RPMI7951 (cell line): Measurements from ENCODE around the gene ZFHX3. TPM values are rescaled to one million over a fixed set of nuclear protein-coding genes. Genes with fewer than 3 reads are reported as not detected.

ENCODE experiments used
- DNase-seq: peaks from one replicate; pipeline ENCODE4 v3.0.0-alpha.2; 2012; ENCODE audit warnings: low read depth
- total RNA-seq: library from RNA; depleted of rRNA; stranded (reverse); fragments of >200 nt; shearing (Covaris generic); gene quantifications from 2 replicates; pipeline ENCODE4 v1.2.3, GENCODE V29; 2014

ZFHX3 gene
- total RNA-seq, 1 experiment from 2014 or later, result 2.2 TPM

- DNase-seq, result no peak
These were observed 6.3 kb downstream of the ZFHX3 start for GRCh38 chr16:73041676-73042075.

- DNase-seq, result no peak
These were observed 7.1 kb downstream of the ZFHX3 start for GRCh38 chr16:73040735-73041402.

GRCh38 chr16:73040136-73040535 lies 7.8 kb downstream of the ZFHX3 start:
- DNase-seq, result no peak

- no peak for DNase-seq
These were observed 9.9 kb downstream of the ZFHX3 start for GRCh38 chr16:73037845-73038570.

- peak; percentile 44 for DNase-seq
These were observed 10.6 kb downstream of the ZFHX3 start for GRCh38 chr16:73037331-73037745.

GRCh38 chr16:73036074-73036826 lies 11.7 kb downstream of the ZFHX3 start:
- no peak for DNase-seq

- no peak for DNase-seq
These were observed 13.6 kb downstream of the ZFHX3 start for GRCh38 chr16:73034374-73034773.

- no peak for DNase-seq
These were observed 14.5 kb downstream of the ZFHX3 start for GRCh38 chr16:73033271-73033998.

GRCh38 chr16:73032541-73033270 lies 15.2 kb downstream of the ZFHX3 start:
- DNase-seq, result no peak

- DNase-seq, result no peak
These were observed 15.9 kb downstream of the ZFHX3 start for GRCh38 chr16:73031984-73032383.

GRCh38 chr16:73031155-73031866 lies 16.6 kb downstream of the ZFHX3 start:
- DNase-seq, result peak; percentile 37

GRCh38 chr16:73028721-73029361 lies 19.1 kb downstream of the ZFHX3 start:
- DNase-seq, result no peak

- DNase-seq, result no peak
These were observed 19.7 kb downstream of the ZFHX3 start for GRCh38 chr16:73028263-73028662.

GRCh38 chr16:73027685-73028111 lies 20.2 kb downstream of the ZFHX3 start:
- DNase-seq, result no peak

GRCh38 chr16:73026754-73027684 lies 20.9 kb downstream of the ZFHX3 start:
- DNase-seq, result no peak

GRCh38 chr16:73025856-73026210 lies 22.1 kb downstream of the ZFHX3 start:
- no peak for DNase-seq

- no peak for DNase-seq
These were observed 22.6 kb downstream of the ZFHX3 start for GRCh38 chr16:73025151-73025855.

GRCh38 chr16:73024571-73025105 lies 23.3 kb downstream of the ZFHX3 start:
- no peak for DNase-seq
